SW480 (cell line): ENCODE measurements around the gene PFDN4.
A peak's percentile ranks its signal among the peaks of the same experiment; 100 is the strongest.

Experiments
- DNase-seq: peaks from one replicate; pipeline ENCODE4 v3.0.0-alpha.2; 2016; ENCODE audit warnings: low spot score

PFDN4 gene

GRCh38 chr20:54200487-54201267 is 7.2 kb upstream of the PFDN4 start:
- no peak for DNase-seq

GRCh38 chr20:54201268-54201846 is 6.5 kb upstream of the PFDN4 start:
- no peak for DNase-seq

- DNase-seq, result no peak
These were observed 4.6 kb upstream of the PFDN4 start for GRCh38 chr20:54203281-54203680.

GRCh38 chr20:54204063-54204462 is 3.8 kb upstream of the PFDN4 start:
- no peak for DNase-seq

GRCh38 chr20:54204481-54204880 is 3.4 kb upstream of the PFDN4 start:
- no peak for DNase-seq

GRCh38 chr20:54205450-54205849 is 2.4 kb upstream of the PFDN4 start:
- no peak for DNase-seq

- no peak for DNase-seq
These were observed 689 bp upstream of the PFDN4 start for GRCh38 chr20:54207053-54207742.

- peak; percentile 62 for DNase-seq
These were observed 775 bp downstream of the PFDN4 start for GRCh38 chr20:54208548-54209176.

GRCh38 chr20:54209216-54209813 is 1.4 kb downstream of the PFDN4 start:
- no peak for DNase-seq

GRCh38 chr20:54212226-54212625 is 4.3 kb downstream of the PFDN4 start:
- DNase-seq, result no peak

GRCh38 chr20:54212871-54213270 is 5.0 kb downstream of the PFDN4 start:
- no peak for DNase-seq

- no peak for DNase-seq
These were observed 6.7 kb downstream of the PFDN4 start for GRCh38 chr20:54214566-54214965.

GRCh38 chr20:54215157-54215789 is 7.4 kb downstream of the PFDN4 start:
- no peak for DNase-seq

- no peak for DNase-seq
These were observed 9.9 kb downstream of the PFDN4 start for GRCh38 chr20:54217762-54218161.

GRCh38 chr20:54218470-54218869 is 10.6 kb downstream of the PFDN4 start:
- no peak for DNase-seq

- DNase-seq, result peak; percentile 40
These were observed 12.0 kb downstream of the PFDN4 start for GRCh38 chr20:54219751-54220426.

- no peak for DNase-seq
These were observed 12.8 kb downstream of the PFDN4 start for GRCh38 chr20:54220722-54221121.

- DNase-seq, result no peak
These were observed 13.5 kb downstream of the PFDN4 start for GRCh38 chr20:54221353-54221752.

GRCh38 chr20:54221996-54222890 is 14.4 kb downstream of the PFDN4 start:
- DNase-seq, result no peak

- DNase-seq, result no peak
These were observed 15.4 kb downstream of the PFDN4 start for GRCh38 chr20:54223285-54223684.
